ENCODE measurements around the gene SERAC1. TPM values are rescaled to one million over a fixed set of nuclear protein-coding genes. Genes with fewer than 3 reads are reported as not detected.

The SERAC1 gene
- total RNA-seq, 4 donors from 2014 or later = 6.5 to 15.7 (median 6.8) TPM

DNA sequence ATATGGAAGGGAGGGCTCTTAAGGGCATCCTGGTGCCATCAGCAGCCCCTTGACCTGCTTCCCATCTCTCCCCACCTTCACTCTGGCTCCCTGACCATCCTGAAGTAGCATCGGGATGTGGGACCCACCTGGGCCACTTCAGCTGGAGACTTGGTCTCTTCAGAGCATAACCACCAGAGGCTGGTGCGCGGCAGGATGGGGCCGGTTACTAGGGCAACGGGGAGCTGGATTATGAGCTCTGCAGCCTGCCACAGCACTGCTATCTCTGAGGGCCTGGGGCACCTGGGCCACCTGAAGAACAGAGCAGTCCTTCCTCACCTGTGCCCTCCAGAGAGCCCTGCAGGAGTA lies 106.7 kb downstream of the SERAC1 start:
- Histone ChIP-seq H3K27ac (peak overlapping the region in 3 of 4 donors; percentile 44 to 77 (median 58)), H3K36me3 (peaks cover 0 to 38% (median 0%) of the 10 kb centered on the region in 3 donors), H3K9me3 (no peaks in the 10 kb centered on the region)

DNA sequence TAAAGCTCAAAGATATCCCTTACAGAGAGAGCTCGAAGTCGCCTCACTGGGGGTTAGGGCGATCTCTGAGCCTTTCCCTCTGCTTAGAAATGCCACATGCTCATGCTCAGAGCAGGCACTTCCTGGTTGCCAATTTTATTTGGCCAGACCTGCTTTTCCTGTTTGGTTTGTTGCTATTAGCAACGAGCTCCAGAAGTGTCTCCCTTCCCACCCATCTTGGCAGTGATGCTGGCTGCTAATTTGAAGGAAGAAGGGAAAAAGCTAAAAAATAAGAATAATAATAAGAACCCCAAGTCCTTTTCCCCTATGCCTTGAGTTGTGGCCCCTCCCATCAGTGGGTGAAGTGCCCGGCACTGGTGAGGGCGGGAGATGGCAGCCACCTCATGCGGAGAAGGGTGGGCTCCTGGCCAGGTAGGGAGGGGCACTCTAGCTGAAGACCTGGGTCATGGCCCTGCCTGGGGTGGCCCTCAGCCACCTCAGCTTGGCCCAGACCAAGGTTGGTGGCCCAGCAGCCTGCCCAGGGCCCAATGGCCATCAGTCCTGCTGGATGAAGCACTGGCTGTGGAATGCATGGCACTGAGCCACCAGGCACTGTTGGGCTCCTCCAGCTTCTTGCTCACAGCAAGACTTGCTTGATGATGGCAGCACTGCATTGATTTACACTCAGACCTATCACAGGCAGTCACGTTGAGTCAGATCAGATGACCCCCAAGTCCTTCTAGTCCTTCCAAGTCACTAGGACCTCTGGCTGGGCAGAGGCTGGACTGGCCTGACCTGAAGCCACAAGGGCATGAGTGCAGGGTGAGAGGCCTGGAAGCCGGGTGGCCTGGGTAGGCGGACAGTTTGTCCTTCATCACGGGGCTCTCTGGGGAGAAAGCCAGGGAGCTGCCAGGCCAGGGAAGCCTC lies 107.4 kb downstream of the SERAC1 start:
- Histone ChIP-seq H3K27ac (peak overlapping the region; percentile 57 to 77 (median 60)), H3K4me3 (no peak overlapping the region), H3K36me3 (peaks cover 0 to 44% (median 0%) of the 10 kb centered on the region in 3 donors), H3K27me3 (no peaks in the 10 kb centered on the region), H3K4me1 (peaks cover 0 to 14% (median 0%) of the 10 kb centered on the region in 4 donors), H3K9me3 (no peaks in the 10 kb centered on the region)
- peak; percentile 31 to 61 (median 52) for DNase-seq
- TF ChIP-seq, protein P1, sequence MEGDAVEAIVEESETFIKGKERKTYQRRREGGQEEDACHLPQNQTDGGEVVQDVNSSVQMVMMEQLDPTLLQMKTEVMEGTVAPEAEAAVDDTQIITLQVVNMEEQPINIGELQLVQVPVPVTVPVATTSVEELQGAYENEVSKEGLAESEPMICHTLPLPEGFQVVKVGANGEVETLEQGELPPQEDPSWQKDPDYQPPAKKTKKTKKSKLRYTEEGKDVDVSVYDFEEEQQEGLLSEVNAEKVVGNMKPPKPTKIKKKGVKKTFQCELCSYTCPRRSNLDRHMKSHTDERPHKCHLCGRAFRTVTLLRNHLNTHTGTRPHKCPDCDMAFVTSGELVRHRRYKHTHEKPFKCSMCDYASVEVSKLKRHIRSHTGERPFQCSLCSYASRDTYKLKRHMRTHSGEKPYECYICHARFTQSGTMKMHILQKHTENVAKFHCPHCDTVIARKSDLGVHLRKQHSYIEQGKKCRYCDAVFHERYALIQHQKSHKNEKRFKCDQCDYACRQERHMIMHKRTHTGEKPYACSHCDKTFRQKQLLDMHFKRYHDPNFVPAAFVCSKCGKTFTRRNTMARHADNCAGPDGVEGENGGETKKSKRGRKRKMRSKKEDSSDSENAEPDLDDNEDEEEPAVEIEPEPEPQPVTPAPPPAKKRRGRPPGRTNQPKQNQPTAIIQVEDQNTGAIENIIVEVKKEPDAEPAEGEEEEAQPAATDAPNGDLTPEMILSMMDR (IDR thresholded peaks at IDR 0.05) = no peak
- no peak for TF ChIP-seq POLR2A (IDR thresholded peaks at IDR 0.05)

More for the DNA sequence above, 106.7 kb downstream of the SERAC1 start:
- no peak overlapping the region for H3K4me3 ChIP-seq
- H3K27me3 ChIP-seq = no peaks in the 10 kb centered on the region
- peaks cover 0 to 14% (median 0%) of the 10 kb centered on the region in 4 donors for H3K4me1 ChIP-seq
- DNase-seq = no peak
- no peak for TF ChIP-seq POLR2A (IDR thresholded peaks at IDR 0.05)
- TF ChIP-seq, protein P1 (IDR thresholded peaks at IDR 0.05) = no peak

Other genes starting within 250 kb of the SERAC1 start
- 10 to 100 TPM; 26.8 to 47.2 (median 34.0) TPM for gene SYNJ2, start 186.4 kb downstream of the SERAC1 start, total RNA-seq
- gene GTF2H5, start 88 bp upstream of the SERAC1 start, total RNA-seq = 1 to 10 TPM; 1.5 to 1.9 (median 1.7) TPM
- gene TULP4, start 144.2 kb upstream of the SERAC1 start, total RNA-seq = 100 to 1,000 TPM; 197 to 268 (median 206) TPM